Activated T-cell treated with anti-CD3 and anti-CD28 coated beads for 4 hours (primary cell): ENCODE results near the gene INF2.

Source experiments
- DNase-seq: peaks from one replicate; pipeline ENCODE4 v3.0.0-alpha.2; 2020

The INF2 gene

GRCh38 chr14:104691546-104692260 lies 2.3 kb downstream of the INF2 start:
- DNase-seq: no peak

GRCh38 chr14:104692261-104692938 lies 3.0 kb downstream of the INF2 start:
- DNase-seq: no peak

GRCh38 chr14:104692939-104693315 lies 3.5 kb downstream of the INF2 start:
- no peak for DNase-seq

GRCh38 chr14:104693482-104694431 lies 4.3 kb downstream of the INF2 start:
- no peak for DNase-seq

GRCh38 chr14:104694475-104694950 lies 5.1 kb downstream of the INF2 start:
- no peak for DNase-seq

- DNase-seq: no peak
Measured at GRCh38 chr14:104694991-104695659, 5.7 kb downstream of the INF2 start.

GRCh38 chr14:104695660-104696000 lies 6.2 kb downstream of the INF2 start:
- DNase-seq: no peak

- no peak for DNase-seq
Measured at GRCh38 chr14:104696671-104697316, 7.4 kb downstream of the INF2 start.

- DNase-seq: no peak
Measured at GRCh38 chr14:104697317-104697703, 7.9 kb downstream of the INF2 start.

- DNase-seq: no peak
Measured at GRCh38 chr14:104697892-104698583, 8.6 kb downstream of the INF2 start.

GRCh38 chr14:104698688-104699425 lies 9.4 kb downstream of the INF2 start:
- no peak for DNase-seq

GRCh38 chr14:104699426-104699748 lies 10.0 kb downstream of the INF2 start:
- no peak for DNase-seq

GRCh38 chr14:104700225-104700651 lies 10.8 kb downstream of the INF2 start:
- DNase-seq: no peak

GRCh38 chr14:104700747-104701217 lies 11.4 kb downstream of the INF2 start:
- DNase-seq: no peak

- DNase-seq: no peak
Measured at GRCh38 chr14:104701383-104702076, 12.1 kb downstream of the INF2 start.

GRCh38 chr14:104702106-104702505 lies 12.7 kb downstream of the INF2 start:
- no peak for DNase-seq

- no peak for DNase-seq
Measured at GRCh38 chr14:104702673-104703072, 13.3 kb downstream of the INF2 start.

GRCh38 chr14:104703269-104703668 lies 13.9 kb downstream of the INF2 start:
- DNase-seq: no peak

- DNase-seq: no peak
Measured at GRCh38 chr14:104704252-104704651, 14.8 kb downstream of the INF2 start.

- DNase-seq: no peak
Measured at GRCh38 chr14:104705340-104706047, 16.1 kb downstream of the INF2 start.
